Activated CD4-positive, alpha-beta T cell treated with anti-CD3 and anti-CD28 coated beads, Interleukin-2, Interleukin-6, amounts not matched to agents 100 ng/mL and 50 ng/mL, durations not matched to agents 16 hours and 8 hours (primary cell): ENCODE measurements around the gene CEPT1.
"Not testable (repeated sequence)": the region's sequence is repeated elsewhere in the genome, so short reads cannot be mapped to it uniquely, and the experiment has no call there.

Experiments
- DNase-seq: peaks from one replicate; pipeline ENCODE4 v3.0.0-alpha.2; 2020

The CEPT1 gene

DNA sequence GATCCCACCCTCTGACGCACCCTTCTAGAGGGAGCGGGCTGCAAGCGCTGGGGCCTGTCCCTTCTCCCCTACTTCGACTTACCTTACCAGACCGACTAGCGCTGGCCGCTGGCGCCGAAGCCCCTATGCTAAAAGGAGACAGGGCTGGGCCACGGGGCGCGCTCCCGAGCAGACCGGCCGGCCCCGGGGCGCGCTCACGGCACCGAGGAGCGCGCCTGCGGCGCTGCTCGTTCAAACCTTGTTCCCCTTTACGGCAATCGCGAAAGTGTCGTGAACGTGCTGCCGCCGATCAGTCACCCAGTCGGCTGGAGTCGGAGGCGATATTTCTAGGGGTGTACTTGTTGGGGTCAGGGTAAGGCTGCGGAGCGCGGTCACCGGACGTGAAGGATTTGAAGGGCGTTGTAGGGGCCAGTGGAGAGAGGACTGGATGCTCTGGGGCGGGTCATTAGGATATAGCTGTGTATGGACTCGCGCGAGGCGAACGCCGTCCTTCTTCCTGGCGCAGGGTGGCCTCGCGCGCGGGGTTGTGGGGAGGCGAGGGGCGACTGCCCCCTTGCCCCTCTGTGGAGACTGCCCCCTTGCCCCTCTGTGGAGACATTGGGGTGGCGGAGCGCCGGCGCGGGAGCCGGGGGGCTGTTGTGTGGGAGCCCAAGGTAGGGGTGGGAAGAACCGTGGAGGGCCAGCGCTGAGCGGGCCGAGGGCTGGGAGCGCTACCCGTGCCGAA, at the start of gene CEPT1, which contains the start of gene DRAM2:
TSS of gene CEPT1 (plus strand) at position 268 of the 724 bp plus-strand sequence. CDS start 7,492 bp downstream, outside the sequence.
TSS of gene DRAM2 (minus strand) at position 138 of the 724 bp plus-strand sequence. CDS start 8,539 bp downstream, outside the sequence.
- DNase-seq: peak; percentile 96

DNA sequence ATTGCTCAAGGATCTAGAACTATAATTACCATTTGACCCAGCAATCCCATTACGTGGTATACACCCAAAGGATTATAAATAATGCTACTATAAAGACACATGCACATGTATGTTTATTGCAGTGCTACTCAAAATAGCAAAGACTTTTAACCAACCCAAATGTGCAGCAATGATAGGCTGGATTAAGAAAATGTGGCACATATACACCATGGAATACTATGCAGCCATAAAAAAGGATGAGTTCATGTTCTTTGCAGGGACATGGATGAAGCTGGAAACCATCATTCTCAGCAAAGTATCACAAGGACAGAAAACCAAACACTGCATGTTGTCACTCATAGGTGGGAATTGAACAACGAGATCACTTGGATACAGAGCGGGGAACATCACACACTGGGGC, 44.6 kb upstream of the CEPT1 start:
- not testable (repeated sequence) for DNase-seq

DNA sequence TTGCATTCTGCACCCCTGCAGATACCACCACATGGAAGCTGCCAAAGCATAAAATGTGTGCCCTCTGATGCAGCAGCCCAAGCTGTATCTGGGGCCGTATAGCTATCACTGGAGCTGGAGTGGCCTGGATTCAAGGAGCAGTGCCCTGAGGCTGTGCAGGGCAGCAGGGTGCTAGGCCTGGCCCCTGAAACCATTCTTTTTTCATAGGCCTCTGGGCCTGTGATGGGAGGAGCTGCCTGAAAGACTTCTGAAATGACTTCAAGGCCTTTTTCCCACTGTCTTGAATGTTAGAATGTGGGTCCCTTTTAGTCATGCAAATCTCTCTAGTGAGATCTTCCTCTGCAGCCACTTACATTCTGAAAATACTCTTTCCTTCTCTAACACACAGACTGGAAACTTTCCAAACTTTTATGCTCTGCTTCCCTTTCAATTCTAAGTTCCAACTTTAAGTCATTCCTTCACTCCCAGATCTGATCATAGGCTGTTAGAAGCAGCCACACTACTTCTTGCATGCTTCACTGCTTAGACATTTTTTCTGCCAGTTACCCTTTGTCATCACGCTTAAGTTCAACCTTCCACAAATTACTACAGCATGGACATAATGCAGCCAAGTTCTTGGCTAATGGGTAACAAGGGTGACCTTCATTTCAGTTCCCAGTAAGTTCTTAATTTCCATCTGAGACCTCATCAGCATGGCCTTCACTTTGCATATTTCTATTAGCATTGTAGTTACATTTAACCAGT, 42.5 kb upstream of the CEPT1 start:
- DNase-seq: no peak

DNA sequence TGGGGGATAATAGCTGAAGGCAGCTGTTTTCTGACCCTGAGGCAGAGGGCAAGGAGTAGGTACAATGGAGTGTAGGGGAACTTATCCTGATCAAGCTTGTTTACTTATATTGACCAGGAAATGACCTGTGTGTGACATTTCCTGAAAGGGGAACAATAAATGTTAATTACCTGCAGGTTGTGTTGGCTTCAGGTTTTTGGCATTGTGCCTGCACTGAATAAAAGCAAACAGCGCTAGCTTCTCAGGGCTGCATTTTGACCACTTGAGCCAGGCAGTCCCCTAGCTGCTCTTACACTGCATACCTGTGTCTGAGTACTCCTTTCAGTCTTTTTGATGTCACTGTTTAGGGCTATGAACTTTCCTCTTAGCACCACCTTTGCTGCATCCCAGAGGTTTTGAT, 40.7 kb upstream of the CEPT1 start:
- DNase-seq: no peak

DNA sequence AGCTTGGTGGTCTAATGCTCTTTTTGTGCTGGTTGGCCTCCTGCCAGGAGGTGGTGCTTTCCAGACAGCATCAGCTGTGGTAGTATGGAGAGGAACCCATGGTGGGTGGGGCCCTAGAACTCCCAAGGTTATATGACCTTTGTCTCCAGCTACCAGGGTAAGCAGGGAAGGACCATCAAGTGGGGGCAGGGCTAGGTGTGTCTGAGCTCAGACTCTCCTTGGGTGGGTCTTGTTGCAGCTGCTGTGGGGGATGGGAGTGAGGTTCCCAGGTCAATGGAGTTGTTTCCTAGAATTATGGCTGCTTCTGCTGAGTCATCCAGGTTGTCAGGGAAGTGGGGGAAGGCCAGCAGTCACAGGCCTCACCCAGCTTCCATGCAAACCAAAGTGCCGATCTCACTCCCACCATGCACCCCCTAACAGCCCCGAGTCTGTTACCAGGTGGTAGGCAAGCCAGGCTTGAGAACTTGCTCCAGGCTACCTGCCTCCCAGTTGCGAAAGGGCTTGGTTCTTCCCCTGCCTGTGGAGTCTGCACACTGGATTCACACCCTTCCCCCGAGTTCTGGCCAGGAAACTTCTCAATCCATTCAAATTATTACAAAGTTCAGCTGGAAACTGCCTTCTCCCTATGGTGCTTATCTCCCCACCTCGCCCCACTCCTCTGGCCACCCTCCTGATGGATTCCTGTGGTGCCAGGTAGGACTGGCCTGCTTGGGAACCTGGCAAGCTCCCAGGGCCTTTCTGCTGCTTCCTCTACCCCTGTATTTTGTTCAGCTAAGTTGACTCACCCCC, 38.0 kb upstream of the CEPT1 start:
- no peak for DNase-seq

DNA sequence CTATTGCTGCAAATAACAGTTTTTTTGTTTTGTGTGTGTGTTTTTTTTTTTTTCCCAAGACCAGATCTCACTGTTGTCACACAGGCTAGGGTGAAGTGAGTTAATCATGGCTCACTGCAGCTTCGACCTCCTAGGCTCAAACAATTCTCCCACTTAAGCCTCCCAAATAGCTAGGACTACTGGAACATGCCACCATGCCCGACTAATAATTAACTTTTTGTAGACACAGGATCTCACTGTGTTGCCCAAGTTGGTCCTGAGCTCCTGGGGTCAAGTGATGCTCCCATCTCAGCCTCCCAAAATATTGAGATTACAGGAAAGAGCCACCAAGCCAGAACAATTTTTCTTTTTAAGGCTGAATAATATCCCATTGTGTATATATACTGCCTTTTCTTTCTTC, 35.0 kb upstream of the CEPT1 start:
- no peak for DNase-seq

DNA sequence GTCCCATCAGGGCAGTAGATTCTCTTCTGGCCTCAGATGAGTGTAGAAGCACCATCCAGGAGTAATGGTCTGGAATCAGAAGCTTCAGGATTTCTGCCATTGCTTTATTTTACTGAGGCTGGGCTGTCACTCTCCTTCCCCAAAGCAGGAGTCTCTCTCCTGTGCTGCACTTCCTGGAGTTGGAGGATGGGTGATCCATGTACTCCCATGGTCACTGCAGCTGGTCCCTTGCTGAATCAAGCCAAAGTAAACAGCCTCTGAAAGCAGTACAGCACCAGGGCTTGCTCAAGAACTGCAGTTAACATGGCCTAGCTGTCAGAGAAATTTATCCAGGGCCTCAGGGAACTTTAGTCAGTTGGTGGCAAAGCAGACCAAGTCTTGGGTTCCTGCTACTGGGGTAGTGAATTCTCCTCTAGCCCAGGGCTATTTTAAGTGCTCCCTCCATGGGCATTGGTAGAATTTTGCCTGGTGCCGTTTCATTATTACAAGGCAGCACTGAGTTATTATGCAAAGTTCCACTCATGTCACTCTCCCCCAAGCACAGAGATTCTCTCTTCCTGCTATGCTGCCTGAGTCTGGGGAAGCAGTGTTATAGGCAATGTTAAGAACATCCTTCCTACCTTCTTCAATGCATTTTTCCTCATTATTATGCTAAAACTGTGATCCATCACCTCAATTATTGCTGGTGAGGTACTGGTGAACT, 29.7 kb upstream of the CEPT1 start:
- DNase-seq: no peak

DNA sequence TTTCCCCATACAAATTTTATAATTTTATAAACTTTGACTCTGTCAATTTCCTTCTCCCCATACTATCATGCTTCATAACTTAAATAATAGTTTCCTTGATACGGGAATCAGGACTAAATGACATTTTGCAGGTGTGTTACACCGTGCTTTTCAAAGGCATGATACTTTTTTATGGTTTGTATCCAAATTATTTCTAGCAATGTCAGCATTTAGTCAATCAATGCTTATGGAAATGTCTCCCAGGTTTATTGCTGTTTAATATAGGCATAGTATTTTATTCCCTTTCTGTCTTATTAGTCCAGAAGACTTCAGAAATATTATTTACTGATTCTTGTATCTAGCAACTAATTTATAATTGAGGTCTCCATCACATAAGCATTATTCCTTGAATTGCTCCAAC, 23.5 kb upstream of the CEPT1 start:
- no peak for DNase-seq

DNA sequence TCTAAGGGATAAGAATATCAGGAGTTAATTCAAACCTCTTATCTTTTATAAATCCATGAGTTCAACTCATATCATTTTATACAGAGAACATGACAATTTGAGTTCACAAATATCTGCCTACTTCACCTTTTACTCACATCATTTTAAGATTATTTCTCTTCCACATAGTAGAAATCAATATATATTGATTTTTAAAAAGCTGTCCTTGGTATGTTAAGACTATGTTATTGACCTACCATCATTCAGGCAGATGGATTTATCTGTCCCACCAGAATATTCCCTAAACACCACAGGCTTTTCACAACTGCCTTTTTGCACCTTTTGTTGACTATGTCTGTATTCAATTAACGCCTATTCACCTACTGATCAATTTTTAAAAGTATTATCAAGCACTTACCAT, 13.7 kb upstream of the CEPT1 start:
- no peak for DNase-seq

DNA sequence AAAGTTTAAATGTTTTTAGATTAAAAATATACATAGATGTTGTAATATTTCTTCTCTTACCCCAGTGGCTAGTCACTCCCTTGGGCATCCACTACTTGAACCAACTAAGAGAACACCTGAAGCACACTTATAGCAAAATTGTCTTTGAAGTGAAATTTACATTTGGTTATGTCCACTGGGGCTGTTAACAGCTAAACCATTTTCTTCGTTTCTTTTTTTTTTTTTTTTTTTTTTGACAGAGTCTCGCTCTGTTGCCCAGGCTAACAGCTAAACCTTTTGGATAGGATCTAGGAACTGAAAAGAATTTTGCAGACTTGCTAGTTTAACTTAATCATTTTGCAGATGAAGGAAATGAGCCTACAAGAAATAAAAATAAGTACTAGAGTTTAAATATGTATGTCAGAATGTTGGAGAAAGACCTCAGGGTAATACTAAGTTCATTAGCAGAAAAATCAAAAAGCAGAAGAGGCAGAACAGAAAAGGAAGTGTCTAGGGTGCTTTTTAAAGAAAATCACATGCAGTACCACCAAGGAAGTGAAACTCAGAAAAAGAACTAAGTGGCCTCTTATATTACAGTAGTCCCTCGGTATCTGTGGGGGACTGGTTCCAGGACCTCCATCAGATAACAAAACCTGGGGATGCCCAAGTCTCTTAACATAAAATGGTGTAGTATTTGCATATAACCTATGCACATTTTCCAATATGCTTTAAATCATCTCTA, 11.9 kb upstream of the CEPT1 start:
- DNase-seq: no peak

DNA sequence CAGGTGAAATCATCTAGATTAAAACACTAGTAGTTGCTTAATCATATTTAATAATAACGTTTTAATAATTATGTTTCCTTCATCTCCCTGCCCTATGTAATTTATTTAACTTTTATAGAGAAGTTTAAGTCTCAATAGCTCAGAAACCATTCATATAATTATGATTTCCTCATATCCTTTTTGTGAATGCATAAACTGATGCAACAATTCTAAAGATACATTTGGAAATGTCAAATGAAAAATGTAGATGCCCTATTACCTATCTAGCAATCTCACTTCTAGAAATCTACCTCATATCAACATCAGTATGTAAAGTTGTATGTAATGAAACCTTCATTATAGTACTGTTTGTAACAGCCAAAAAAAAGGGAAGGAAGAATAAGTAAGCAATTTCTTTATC, 10.6 kb upstream of the CEPT1 start:
- DNase-seq: no peak

DNA sequence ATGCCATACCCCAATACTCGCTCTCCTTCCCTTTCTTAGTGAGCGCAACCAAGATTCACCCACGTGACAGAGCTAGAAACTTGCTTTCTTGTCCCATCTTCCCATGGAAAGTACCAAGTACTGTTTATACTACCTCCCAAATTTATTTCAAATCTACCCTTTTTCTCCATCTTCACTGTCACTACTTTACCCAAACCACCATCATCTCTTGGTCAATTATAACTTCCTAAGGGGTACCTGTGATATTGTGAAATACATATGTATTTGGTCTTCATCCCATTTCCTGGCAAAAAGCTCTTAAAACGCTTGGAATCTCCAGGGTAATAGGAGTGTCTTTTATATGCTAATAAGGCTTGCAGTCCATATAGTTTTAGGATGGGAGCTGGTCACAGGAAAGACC, 8.3 kb upstream of the CEPT1 start:
- no peak for DNase-seq

DNA sequence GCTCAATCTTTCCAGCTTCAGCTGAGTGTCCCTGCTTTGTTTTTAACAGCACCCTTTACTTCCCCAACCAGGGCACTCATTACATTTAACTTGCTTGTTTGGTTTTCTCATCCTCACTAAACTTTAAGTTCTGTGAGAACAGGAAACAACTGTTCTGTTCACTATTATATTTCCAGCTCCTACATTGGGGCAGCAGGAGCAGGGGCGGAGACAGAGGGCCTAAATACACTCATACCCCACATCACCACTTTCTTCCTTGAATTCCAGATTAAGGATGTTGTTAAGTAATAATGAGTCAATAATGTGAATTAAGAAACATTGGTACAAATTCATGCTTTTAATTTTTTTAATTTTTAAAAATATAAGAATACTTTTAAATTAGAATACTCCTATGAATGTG, 6.2 kb upstream of the CEPT1 start:
- DNase-seq: no peak

DNA sequence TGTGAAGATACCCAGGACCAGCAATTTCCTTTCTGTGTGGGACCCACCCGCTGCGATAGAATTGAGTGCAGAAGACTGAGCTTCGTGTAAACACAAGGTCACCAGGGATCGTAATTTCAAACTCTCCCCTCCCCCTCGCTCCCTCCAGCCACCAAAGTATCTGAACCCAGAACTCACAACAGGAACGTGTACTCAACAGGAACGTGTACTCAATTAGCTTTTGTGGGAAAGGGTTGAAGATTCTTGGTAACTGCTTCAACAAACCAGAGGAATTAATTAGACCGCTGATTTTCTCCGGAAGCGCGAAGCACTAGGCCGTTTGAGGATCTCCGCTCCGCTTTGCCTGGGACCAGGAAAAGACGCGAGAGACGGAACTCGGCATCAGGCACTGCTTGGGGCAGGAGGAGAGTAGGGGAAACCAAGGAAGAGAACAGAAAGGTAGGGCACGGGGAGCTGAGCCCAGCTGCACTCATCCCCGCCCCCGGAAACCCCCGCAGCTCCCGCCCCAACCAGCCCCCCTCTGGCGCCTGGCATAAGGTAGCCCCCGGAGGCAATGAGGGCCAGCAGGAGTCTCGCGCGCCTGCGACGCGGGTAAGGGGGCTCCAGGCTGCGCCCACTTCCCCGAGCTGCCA, 583 bp upstream of the CEPT1 start:
- DNase-seq: peak; percentile 53

DNA sequence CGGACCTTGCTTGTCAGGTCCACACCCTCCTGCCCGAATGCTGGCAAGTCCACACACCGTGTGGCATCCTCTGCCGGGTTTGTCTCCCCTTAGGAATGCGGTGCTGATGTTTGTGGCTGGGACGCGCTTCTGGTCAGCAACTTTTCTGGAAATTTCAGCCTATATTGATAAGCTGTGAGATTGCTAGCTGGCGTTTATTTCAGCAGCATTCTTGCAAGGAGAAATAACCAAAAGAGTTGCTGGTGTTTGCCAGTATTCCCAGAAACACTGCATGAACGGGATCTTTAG, 601 bp downstream of the CEPT1 start:
- DNase-seq: no peak

DNA sequence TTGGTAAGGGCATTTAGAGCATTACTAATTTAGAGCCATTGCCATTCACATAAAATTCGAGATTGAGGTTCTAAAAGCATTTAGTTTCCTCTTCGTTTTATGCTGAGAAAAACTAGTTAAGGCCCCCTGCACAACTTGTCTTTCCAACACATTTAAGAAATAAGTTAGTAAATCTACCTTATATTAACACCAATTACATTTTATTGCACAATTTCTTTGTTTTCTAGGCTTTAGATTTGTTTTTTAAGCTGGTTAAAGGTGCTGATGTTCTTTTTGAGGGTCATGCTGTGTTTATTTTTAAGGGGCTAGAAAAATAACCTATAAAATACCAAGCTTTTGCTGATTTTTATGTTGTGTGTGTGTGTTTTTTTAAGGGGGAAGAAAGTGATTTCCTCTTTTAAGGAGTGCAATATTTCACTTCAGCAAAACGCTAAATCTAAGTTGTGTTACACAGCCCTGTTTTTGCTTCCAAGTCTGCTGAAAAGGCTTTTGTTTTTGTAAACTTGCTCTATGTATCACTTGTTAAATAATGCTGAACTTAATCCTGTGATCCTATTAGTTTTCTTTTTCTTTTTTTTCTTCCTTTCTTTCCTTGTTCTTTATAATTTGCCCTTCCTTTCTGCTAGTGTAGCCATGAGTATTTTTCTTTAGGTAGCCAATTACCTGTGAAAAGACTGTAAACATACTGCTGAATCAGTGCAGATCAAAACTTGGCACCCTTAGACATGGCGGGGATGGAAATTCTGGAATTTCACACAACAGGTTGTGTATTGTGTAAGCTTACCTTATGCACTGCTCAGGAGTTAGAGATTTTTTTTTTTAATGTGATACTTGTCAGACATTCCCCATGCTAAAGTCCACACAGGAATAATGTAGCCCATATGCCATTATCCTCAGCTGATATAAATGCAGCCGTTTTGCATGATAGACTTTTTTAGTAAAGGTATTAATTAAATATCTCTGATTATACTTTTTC, 1.5 kb downstream of the CEPT1 start:
- no peak for DNase-seq

DNA sequence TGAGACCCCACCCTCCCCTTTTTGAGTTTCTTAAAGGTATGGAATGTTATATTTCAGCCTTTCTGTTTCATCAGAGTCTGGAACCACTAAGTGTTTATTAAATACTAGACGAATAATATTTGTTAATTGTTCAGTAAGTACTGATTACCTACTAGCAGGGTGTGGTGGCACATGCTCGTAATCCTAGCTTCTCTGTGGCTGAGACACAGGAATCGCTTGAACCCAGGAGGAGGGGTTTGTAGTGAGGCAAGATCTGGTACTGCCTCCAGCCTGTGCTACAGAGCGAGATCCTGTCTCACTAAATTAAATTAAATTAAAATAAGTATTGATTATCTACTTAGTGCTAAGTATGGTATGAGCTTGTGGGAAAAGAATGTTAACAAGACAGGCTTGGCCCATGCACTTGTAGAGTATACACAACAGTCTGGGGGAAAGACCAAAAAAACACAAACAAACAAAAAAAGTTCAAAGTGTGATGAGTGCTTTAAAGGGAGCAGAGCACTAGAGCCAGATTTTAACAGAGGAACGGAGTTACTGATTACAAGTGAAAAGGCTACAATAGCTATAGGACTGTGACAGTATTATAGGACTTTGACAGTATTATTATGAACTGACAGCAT, 2.4 kb downstream of the CEPT1 start:
- no peak for DNase-seq

DNA sequence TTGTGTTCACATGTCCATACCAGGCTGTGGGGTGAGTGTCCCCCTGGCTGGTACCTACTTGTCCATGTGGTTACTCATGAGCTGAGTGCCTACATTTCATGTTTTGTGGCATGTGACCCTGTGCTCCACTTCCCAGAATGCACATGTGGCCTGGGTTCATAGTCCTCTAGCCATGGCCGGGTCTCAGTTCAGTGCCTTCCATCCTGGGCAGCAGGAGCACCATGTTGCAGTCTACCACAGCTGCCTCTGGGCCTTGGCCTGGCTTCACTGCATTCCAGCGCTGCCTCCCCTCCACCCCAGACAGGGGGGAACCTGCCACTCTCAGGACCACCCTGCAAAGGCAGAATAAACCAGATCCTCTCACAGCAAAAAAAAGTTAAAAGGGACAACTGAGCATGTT, 5.5 kb downstream of the CEPT1 start:
- no peak for DNase-seq

DNA sequence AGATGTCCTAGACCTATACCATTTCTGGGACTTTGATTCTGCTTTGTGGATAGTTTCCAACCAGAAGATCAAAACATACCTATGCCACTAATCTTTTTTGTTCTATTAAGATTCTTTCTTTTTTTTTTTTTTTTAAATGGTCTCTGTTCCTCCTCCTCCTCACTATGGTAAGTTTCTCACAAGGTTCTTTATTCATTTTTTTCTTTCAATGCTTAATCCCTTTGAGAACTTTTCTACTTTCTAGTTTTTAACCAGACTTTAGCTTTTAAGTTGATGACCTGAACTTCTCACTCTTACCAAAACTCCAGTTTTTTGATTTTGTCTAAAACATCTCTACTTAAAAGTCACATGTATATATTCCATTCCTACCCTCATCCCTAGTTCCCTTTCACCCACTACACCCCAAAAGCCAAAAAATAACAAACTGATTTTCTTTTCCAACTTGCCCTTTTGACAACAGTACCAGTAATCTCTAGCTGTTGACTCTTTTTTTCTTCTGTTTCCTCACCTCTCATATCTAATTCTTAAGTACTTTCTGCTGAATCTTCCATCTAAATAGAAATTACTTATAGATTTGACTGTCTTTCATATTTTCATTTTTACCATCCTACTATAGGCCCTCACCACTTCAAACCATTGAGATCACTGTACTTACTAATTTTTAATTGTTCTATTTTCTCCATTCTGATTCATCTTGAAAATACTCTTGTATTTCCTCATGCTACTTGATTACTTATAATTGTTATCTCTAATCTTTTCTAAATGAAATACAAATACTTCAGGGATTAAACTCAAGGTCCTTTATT, 6.1 kb downstream of the CEPT1 start:
- no peak for DNase-seq
